WTC11 (cell line): ENCODE data around the gene TMEM167A. TPM values are rescaled to one million over a fixed set of nuclear protein-coding genes. Genes with fewer than 3 reads are reported as not detected.

Experiments used
- ATAC-seq: fragments of 200-7000 bp; cut with Tn5 transposase; 2 replicates; pipeline ENCODE4 v1.10.0; 2021; ENCODE audit warnings: mild to moderate bottlenecking, moderate library complexity
- CTCF ChIA-PET: fragments of 300-600 bp; sonication (Branson Sonifier 250); formaldehyde crosslinking; loops from one replicate; lab custom pipeline; 2021; ENCODE audit warnings: antibody characterized with exemption; lab: Charles Lee
- POLR2A ChIA-PET: fragments of 350-600 bp; sonication (Branson Sonifier 250); formaldehyde crosslinking; loops from one replicate; lab custom pipeline; 2021; ENCODE audit warnings: antibody characterized with exemption; lab: Charles Lee
- DNase-seq: peaks from one replicate; pipeline ENCODE4 v3.0.0; 2021; ENCODE audit warnings: low spot score
- H3K27ac Mint-ChIP-seq: 2 replicates; pipeline ENCODE4 v1.8.0; 2021; ENCODE audit warnings: mixed read lengths
- H3K27me3 Mint-ChIP-seq: 2 replicates; pipeline ENCODE4 v1.8.0; 2021; ENCODE audit warnings: low read depth, mild to moderate bottlenecking, moderate library complexity, mixed read lengths
- H3K36me3 Mint-ChIP-seq: 2 replicates; pipeline ENCODE4 v1.8.0; 2021; ENCODE audit warnings: mixed read lengths
- H3K4me1 Mint-ChIP-seq: 2 replicates; pipeline ENCODE4 v1.8.0; 2022; ENCODE audit warnings: mixed read lengths
- H3K4me3 Mint-ChIP-seq: 2 replicates; pipeline ENCODE4 v1.8.0; 2021; ENCODE audit warnings: mild to moderate bottlenecking, moderate library complexity, mixed read lengths
- H3K9me3 Mint-ChIP-seq: 2 replicates; pipeline ENCODE4 v1.8.0; 2021; ENCODE audit warnings: mixed read lengths
- CREM ChIP-seq: sonication (generic); formaldehyde crosslinking; IDR thresholded peaks from 2 replicates; pipeline ENCODE4 v1.8.1; 2022; ENCODE audit warnings: mild to moderate bottlenecking, missing genetic modification reagents, moderate library complexity
- E2F1 ChIP-seq: sonication (generic); formaldehyde crosslinking; IDR thresholded peaks from 2 replicates; pipeline ENCODE4 v1.8.0; 2022; ENCODE audit warnings: mild to moderate bottlenecking, missing genetic modification reagents
- EMX1 ChIP-seq: fragments of 250-450 bp; sonication (Bioruptor Pico); IDR thresholded peaks from 2 replicates; pipeline ENCODE4 v1.8.0; 2021; ENCODE audit warnings: mild to moderate bottlenecking
- ERG ChIP-seq: fragments of 250-450 bp; sonication (Bioruptor Pico); IDR thresholded peaks from 2 replicates; pipeline ENCODE4 v1.8.0; 2021; ENCODE audit warnings: mild to moderate bottlenecking
- ESRRA ChIP-seq: sonication (generic); formaldehyde crosslinking; IDR thresholded peaks from 2 replicates; pipeline ENCODE4 v1.8.1; 2022; ENCODE audit warnings: mild to moderate bottlenecking, missing genetic modification reagents, borderline replicate concordance
- FOXP1 ChIP-seq: sonication (generic); formaldehyde crosslinking; IDR thresholded peaks from 2 replicates; pipeline ENCODE4 v1.8.0; 2022; ENCODE audit warnings: missing genetic modification reagents, mild to moderate bottlenecking, moderate library complexity, borderline replicate concordance
- FOXP4 ChIP-seq: sonication (generic); formaldehyde crosslinking; IDR thresholded peaks from 2 replicates; pipeline ENCODE4 v1.8.0; 2022; ENCODE audit warnings: mild to moderate bottlenecking, missing genetic modification reagents
- IRF2 ChIP-seq: sonication (generic); formaldehyde crosslinking; IDR thresholded peaks from 2 replicates; pipeline ENCODE4 v1.8.0; 2022; ENCODE audit warnings: low read depth, missing genetic modification reagents, borderline replicate concordance
- JAZF1 ChIP-seq: fragments of 250-450 bp; sonication (Bioruptor Pico); IDR thresholded peaks from 2 replicates; pipeline ENCODE4 v1.9.0; 2021; ENCODE audit warnings: moderate library complexity, mild to moderate bottlenecking, inconsistent platforms
- MLX ChIP-seq: sonication (generic); formaldehyde crosslinking; IDR thresholded peaks from 2 replicates; pipeline ENCODE4 v1.8.1; 2023; ENCODE audit warnings: mild to moderate bottlenecking, missing genetic modification reagents, moderate library complexity
- NR2C2 ChIP-seq: sonication (generic); formaldehyde crosslinking; IDR thresholded peaks from 2 replicates; pipeline ENCODE4 v1.8.0; 2022; ENCODE audit warnings: mild to moderate bottlenecking, missing genetic modification reagents
- RELA ChIP-seq: sonication (generic); formaldehyde crosslinking; IDR thresholded peaks from 2 replicates; pipeline ENCODE4 v1.8.1; 2022; ENCODE audit warnings: missing genetic modification reagents, mild to moderate bottlenecking, borderline replicate concordance
- RORB ChIP-seq: fragments of 250-450 bp; sonication (Bioruptor Pico); IDR thresholded peaks from 2 replicates; pipeline ENCODE4 v1.9.0; 2021; ENCODE audit warnings: mild to moderate bottlenecking
- SMAD4 ChIP-seq: sonication (generic); formaldehyde crosslinking; IDR thresholded peaks from 2 replicates; pipeline ENCODE4 v1.8.0; 2022; ENCODE audit warnings: mild to moderate bottlenecking, missing genetic modification reagents
- SOX15 ChIP-seq: fragments of 250-450 bp; sonication (Bioruptor Pico); IDR thresholded peaks from 2 replicates; pipeline ENCODE4 v1.9.0; 2021; ENCODE audit warnings: mild to moderate bottlenecking
- TCF7 ChIP-seq: sonication (generic); formaldehyde crosslinking; IDR thresholded peaks from 2 replicates; pipeline ENCODE4 v1.8.0; 2022; ENCODE audit warnings: mild to moderate bottlenecking, low read depth, missing genetic modification reagents, moderate library complexity
- ZBTB43 ChIP-seq: sonication (generic); formaldehyde crosslinking; IDR thresholded peaks from 2 replicates; pipeline ENCODE4 v1.8.1; 2023; ENCODE audit warnings: mild to moderate bottlenecking, missing genetic modification reagents
- ZNF281 ChIP-seq: sonication (generic); formaldehyde crosslinking; IDR thresholded peaks from 2 replicates; pipeline ENCODE4 v1.8.0; 2023; ENCODE audit warnings: mild to moderate bottlenecking, missing genetic modification reagents
- ZNF317 ChIP-seq: sonication (generic); formaldehyde crosslinking; IDR thresholded peaks from 2 replicates; pipeline ENCODE4 v1.8.1; 2023; ENCODE audit warnings: low read depth, mild to moderate bottlenecking, moderate library complexity, missing genetic modification reagents, borderline replicate concordance
- ZNF512 ChIP-seq: sonication (generic); formaldehyde crosslinking; IDR thresholded peaks from 2 replicates; pipeline ENCODE4 v1.8.1; 2022; ENCODE audit warnings: missing genetic modification reagents, borderline replicate concordance
- total RNA-seq: library from RNA; stranded (reverse); gene quantifications from 3 replicates; pipeline ENCODE4 v1.2.3, GENCODE V29; 2021

TMEM167A gene
- total RNA-seq, 1 experiment from 2014 or later: 165 TPM

- no peak for TF ChIP-seq NR2C2
- TF ChIP-seq ZNF512: no peak
- no peak for TF ChIP-seq TCF7 (CRISPR knock-in tag)
- no peak for TF ChIP-seq FOXP4 (CRISPR knock-in tag)
Measured at GRCh38 chr5:83049370-83049885, 27.8 kb downstream of the TMEM167A start (continued).

- Mint-ChIP-seq H3K36me3 (peaks cover 2% of the 10 kb centered on the region), H3K9me3 (no peaks in the 10 kb centered on the region)
- CTCF ChIA-PET: interaction anchor here (0.8 kb wide), 1 partner anchor 425 kb away, joined by 4 read pairs; no protein-coding TSS in a partner anchor
- TF ChIP-seq FOXP4 (CRISPR knock-in tag): no peak
- no peak for TF ChIP-seq JAZF1 (CRISPR knock-in tag)
- TF ChIP-seq RORB (CRISPR knock-in tag): no peak
- TF ChIP-seq FOXP1 (CRISPR knock-in tag): no peak
- TF ChIP-seq ZNF317 (CRISPR knock-in tag): no peak
- TF ChIP-seq E2F1 (CRISPR knock-in tag): no peak
- TF ChIP-seq RELA (CRISPR knock-in tag): no peak
- no peak for TF ChIP-seq MLX
- no peak for TF ChIP-seq ZNF281 (CRISPR knock-in tag)
- TF ChIP-seq ESRRA (CRISPR knock-in tag): no peak
- TF ChIP-seq IRF2 (CRISPR knock-in tag): no peak
- no peak for TF ChIP-seq SOX15 (CRISPR knock-in tag)
- no peak for TF ChIP-seq CREM (CRISPR knock-in tag)
- no peak for TF ChIP-seq SMAD4 (CRISPR knock-in tag)
- no peak for TF ChIP-seq ZBTB43 (CRISPR knock-in tag)
- TF ChIP-seq EMX1: no peak
- TF ChIP-seq ERG: no peak
- TF ChIP-seq, all 79 proteins: peak for 0
- POLR2A ChIA-PET: no interaction called here
- H3K4me1 Mint-ChIP-seq: peaks cover under 1% of the 10 kb centered on the region; the same call in 1 of the 2 replicates
- DNase-seq: no peak
- H3K27me3 Mint-ChIP-seq: no peaks in the 10 kb centered on the region
- H3K27ac Mint-ChIP-seq: no peak overlapping the region
- H3K4me3 Mint-ChIP-seq: no peak overlapping the region
- no peak for ATAC-seq
Measured at GRCh38 chr5:83048811-83049210, 28.4 kb downstream of the TMEM167A start.
